ENCODE measurements around the gene NAA50.

GRCh38 chr3:113745756-113746547 is at the start of gene NAA50:
- TF ChIP-seq, protein P1, sequence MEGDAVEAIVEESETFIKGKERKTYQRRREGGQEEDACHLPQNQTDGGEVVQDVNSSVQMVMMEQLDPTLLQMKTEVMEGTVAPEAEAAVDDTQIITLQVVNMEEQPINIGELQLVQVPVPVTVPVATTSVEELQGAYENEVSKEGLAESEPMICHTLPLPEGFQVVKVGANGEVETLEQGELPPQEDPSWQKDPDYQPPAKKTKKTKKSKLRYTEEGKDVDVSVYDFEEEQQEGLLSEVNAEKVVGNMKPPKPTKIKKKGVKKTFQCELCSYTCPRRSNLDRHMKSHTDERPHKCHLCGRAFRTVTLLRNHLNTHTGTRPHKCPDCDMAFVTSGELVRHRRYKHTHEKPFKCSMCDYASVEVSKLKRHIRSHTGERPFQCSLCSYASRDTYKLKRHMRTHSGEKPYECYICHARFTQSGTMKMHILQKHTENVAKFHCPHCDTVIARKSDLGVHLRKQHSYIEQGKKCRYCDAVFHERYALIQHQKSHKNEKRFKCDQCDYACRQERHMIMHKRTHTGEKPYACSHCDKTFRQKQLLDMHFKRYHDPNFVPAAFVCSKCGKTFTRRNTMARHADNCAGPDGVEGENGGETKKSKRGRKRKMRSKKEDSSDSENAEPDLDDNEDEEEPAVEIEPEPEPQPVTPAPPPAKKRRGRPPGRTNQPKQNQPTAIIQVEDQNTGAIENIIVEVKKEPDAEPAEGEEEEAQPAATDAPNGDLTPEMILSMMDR (conservative IDR thresholded peaks at IDR 0.05; ENCODE audit: low read depth, low read length): no peak
- TF ChIP-seq EZH2 (IDR thresholded peaks at IDR 0.05; ENCODE audit: borderline replicate concordance, low read depth, low read length, poor library complexity, severe bottlenecking): no peak
